Body of pancreas (tissue), 4 donors: Measurements from ENCODE around the gene SPG21. TPM values are rescaled to one million over a fixed set of nuclear protein-coding genes. Genes with fewer than 3 reads are reported as not detected.

ENCODE experiments used
- ATAC-seq: fragments of 150-250 bp; one replicate; pipeline ENCODE4 v1.9.1; 2016
- DNase-seq, 4 donors: peaks; one replicate each; pipeline ENCODE4 v3.0.0-alpha.2; 2019
- H3K27ac ChIP-seq, 4 donors: fragments of 200-600 bp; sonication (generic); 1 replicate in 3 of 4; 2 replicates in 1 of 4; pipeline versions ENCODE4 v1.5.1 to v1.6.1; 2016 to 2019; ENCODE audit warnings: mild to moderate bottlenecking in 1 of 4, mixed read lengths in 1 of 4, moderate library complexity in 1 of 4
- H3K27me3 ChIP-seq, 2 donors: fragments of 200-600 bp; sonication (generic); one replicate each; pipeline ENCODE4 v1.6.0; 2016; ENCODE audit warnings: mild to moderate bottlenecking in 1 of 2
- H3K36me3 ChIP-seq, 2 donors: fragments of 200-600 bp; sonication (generic); replicated peaks in 1 of 2; 2 replicates each; pipeline ENCODE4 v1.5.1; 2016; ENCODE audit warnings: low read depth in 2 of 2; ENCODE audit not compliant: insufficient read depth in 1 of 2
- H3K4me1 ChIP-seq: fragments of 200-600 bp; sonication (generic); one replicate; pipeline ENCODE4 v1.6.0; 2016
- H3K4me3 ChIP-seq, 2 donors: fragments of 200-600 bp; sonication (generic); 1 replicate in 1 of 2; 2 replicates in 1 of 2; pipeline ENCODE4 v1.5.1; 2016 to 2019
- H3K9me3 ChIP-seq, 3 donors: fragments of 200-600 bp; sonication (generic); 1 replicate in 2 of 3; 2 replicates in 1 of 3; pipeline ENCODE4 v1.5.1; 2016
- CTCF ChIP-seq, 7 experiments: fragments of 450-650 bp in 4 of 7; fragments of 200-600 bp in 3 of 7; sonication (generic) in 3 of 7; IDR thresholded peaks; one replicate each; pipeline ENCODE4 v1.5.1; 2016 to 2019; ENCODE audit warnings: antibody characterized with exemption in 7 of 7
- POLR2A ChIP-seq, 3 donors: fragments of 450-650 bp; IDR thresholded peaks; one replicate each; pipeline ENCODE4 v1.6.1; 2016; ENCODE audit warnings: antibody characterized with exemption in 3 of 3, mild to moderate bottlenecking in 2 of 3
- WGBS, 2 donors: methylation state at CpG; one replicate each; pipeline ENCODE4 v1.1.5; 2017; 5-methylcytosine and 5-hydroxymethylcytosine counted together
- intact Hi-C: fragments of 100-400 bp; cut with DNase I; formaldehyde crosslinking; loops from one replicate; pipeline ENCODE4 v1.15.1; 2023
- total RNA-seq, 2 donors: library from RNA; depleted of rRNA; stranded (reverse); fragments of >200 nt; gene quantifications; one replicate each; pipeline ENCODE4 v1.1.0, GENCODE V29; 2016

Gene SPG21
- total RNA-seq, 2 donors from 2014 or later, result 33.0 to 46.4 TPM

GRCh38 chr15:65004993-65005392, 15.3 kb upstream of the SPG21 start:
- Histone ChIP-seq H3K9me3 (no peaks in the 10 kb centered on the region), H3K36me3 (no peaks in the 10 kb centered on the region)

GRCh38 chr15:64997745-64998375, 8.1 kb upstream of the SPG21 start:
- no peaks in the 10 kb centered on the region for H3K27me3 ChIP-seq
- no peaks in the 10 kb centered on the region for H3K9me3 ChIP-seq
- H3K27ac ChIP-seq, result no peak overlapping the region
- H3K4me1 ChIP-seq, result no peaks in the 10 kb centered on the region
- no peaks in the 10 kb centered on the region for H3K36me3 ChIP-seq
- H3K4me3 ChIP-seq, result no peak overlapping the region
- ATAC-seq (no peak), DNase-seq (no peak)
- no peak for TF ChIP-seq POLR2A (IDR thresholded peaks at IDR 0.05)
- TF ChIP-seq CTCF (IDR thresholded peaks at IDR 0.05), result no peak
- 83 to 93% methylated on average over 4 of the region's 4 CpGs for WGBS, 2 donors
- intact Hi-C loops, result no loop called here

More at GRCh38 chr15:65004993-65005392, 15.3 kb upstream of the SPG21 start:
- intact Hi-C loops, result no loop called here
- WGBS, 2 donors, result 83 to 87% methylated on average over 3 of the region's 3 CpGs
- Histone ChIP-seq H3K27me3 (no peaks in the 10 kb centered on the region), H3K4me1 (no peaks in the 10 kb centered on the region), H3K27ac (no peak overlapping the region), H3K4me3 (no peak overlapping the region)
- ATAC-seq, result no peak
- TF ChIP-seq CTCF (IDR thresholded peaks at IDR 0.05) (no peak), POLR2A (IDR thresholded peaks at IDR 0.05) (no peak)
- no peak for DNase-seq

GRCh38 chr15:64997066-64997465, 7.4 kb upstream of the SPG21 start:
- ATAC-seq, result no peak
- Histone ChIP-seq H3K36me3 (no peaks in the 10 kb centered on the region), H3K27ac (no peak overlapping the region), H3K4me3 (no peak overlapping the region), H3K4me1 (no peaks in the 10 kb centered on the region), H3K27me3 (no peaks in the 10 kb centered on the region), H3K9me3 (no peaks in the 10 kb centered on the region)
- TF ChIP-seq POLR2A (IDR thresholded peaks at IDR 0.05) (no peak), CTCF (IDR thresholded peaks at IDR 0.05) (no peak)
- intact Hi-C loops, result no loop called here
- WGBS, 2 donors, result 77 to 82% methylated on average over 5 of the region's 5 CpGs
- no peak for DNase-seq

- ATAC-seq (no peak), DNase-seq (no peak)
- peaks cover 13% of the 10 kb centered on the region for H3K4me1 ChIP-seq
- no peak overlapping the region for H3K27ac ChIP-seq
- H3K4me3 ChIP-seq, result no peak overlapping the region
- H3K36me3 ChIP-seq, result no peaks in the 10 kb centered on the region
- WGBS, 2 donors, result 48 to 68% methylated on average over 1 of the region's 1 CpG
- intact Hi-C loops, result no loop called here
- H3K9me3 ChIP-seq, result no peaks in the 10 kb centered on the region
- no peaks in the 10 kb centered on the region for H3K27me3 ChIP-seq
- no peak for TF ChIP-seq POLR2A (IDR thresholded peaks at IDR 0.05)
- TF ChIP-seq CTCF (IDR thresholded peaks at IDR 0.05), result no peak
These were observed 3.6 kb upstream of the SPG21 start for GRCh38 chr15:64993290-64993689.

GRCh38 chr15:64991536-64992135, 1.9 kb upstream of the SPG21 start:
- 49 to 51% methylated on average over 2 of the region's 2 CpGs for WGBS, 2 donors
- no peaks in the 10 kb centered on the region for H3K27me3 ChIP-seq
- TF ChIP-seq POLR2A (IDR thresholded peaks at IDR 0.05), result no peak
- no peak for TF ChIP-seq CTCF (IDR thresholded peaks at IDR 0.05)
- no peak for ATAC-seq
- intact Hi-C loops, result no loop called here
- H3K4me3 ChIP-seq, result no peak overlapping the region
- DNase-seq, result no peak
- H3K36me3 ChIP-seq, result no peaks in the 10 kb centered on the region
- H3K9me3 ChIP-seq, result no peaks in the 10 kb centered on the region
- no peak overlapping the region for H3K27ac ChIP-seq
- H3K4me1 ChIP-seq, result peaks cover 20% of the 10 kb centered on the region
